HG02884 (cell line): Measurements from ENCODE around the gene LMOD1.

Experiments used
- ATAC-seq: cut with Tn5 transposase; IDR thresholded peaks from one replicate; pipeline ENCODE4 v1.9.1; 2021; ENCODE audit warnings: mild to moderate bottlenecking, moderate library complexity; ENCODE audit not compliant: unreplicated experiment

The LMOD1 gene

DNA sequence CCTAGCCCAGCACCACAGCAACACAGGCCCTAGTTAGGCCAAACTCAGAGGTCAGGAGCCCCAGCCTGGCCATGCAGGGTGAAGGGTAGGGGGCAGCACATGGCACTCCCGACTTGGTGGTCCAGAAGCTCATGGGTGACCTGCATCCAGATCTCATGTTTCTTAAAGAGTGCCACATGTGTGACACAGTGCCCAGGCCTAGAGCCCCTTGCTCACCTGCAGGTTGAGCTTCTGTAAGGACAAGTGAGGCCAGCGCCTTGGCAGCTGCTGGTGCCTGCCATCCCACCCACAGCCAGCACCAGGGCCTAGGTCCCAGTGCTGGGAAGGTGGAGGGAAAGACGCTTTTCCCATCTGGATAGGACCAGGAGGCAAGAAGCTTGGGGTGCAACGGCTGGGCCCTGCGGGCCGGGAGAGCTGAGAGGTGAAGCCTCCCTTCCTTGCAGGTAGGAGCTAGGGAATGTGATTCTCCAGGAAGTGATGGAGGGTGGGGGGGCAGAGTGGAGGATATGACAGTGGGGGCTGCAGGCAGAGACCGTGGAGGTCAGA lies 51.2 kb downstream of the LMOD1 start:
- ATAC-seq: no peak

DNA sequence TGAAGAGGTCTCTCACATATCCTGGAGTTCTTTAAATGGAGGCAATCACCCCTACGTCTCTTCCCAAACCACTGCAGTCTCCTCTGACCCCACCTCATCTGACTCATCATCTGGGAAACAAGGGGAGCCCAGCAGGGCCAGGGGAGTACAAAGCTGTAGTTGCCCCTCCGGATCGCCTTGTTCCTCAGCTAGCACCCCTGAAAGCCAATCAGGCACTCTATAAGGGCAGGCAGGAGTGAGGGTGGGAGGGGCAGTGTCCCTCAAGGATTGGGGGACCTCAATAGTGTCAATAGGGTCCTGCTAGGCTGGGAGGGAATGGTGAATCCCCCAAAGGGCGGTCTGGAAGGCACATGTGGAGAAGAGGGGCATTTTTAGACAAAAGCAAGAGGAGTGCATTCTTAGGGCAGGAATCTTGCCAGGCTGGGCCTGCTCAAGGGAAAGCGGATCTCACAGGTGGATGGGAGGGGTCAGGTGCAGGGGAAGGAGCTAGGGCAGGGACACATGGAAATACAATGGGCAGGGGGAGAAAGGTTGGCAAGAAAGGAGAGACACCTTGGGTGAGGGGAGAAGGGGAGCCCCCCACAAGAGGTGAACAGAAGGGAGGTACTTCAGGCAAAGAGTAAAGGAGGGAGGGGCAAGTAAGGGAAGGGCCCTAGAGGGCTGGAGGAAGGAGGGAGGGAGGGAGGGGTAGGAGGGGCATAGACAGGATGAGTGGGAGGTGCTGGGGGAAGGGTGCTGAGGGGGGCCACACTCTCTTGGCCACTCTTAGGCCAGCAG lies 51.8 kb downstream of the LMOD1 start:
- no peak for ATAC-seq

GRCh38 chr1:201893431-201893830 lies 52.9 kb downstream of the LMOD1 start:
- ATAC-seq: no peak

DNA sequence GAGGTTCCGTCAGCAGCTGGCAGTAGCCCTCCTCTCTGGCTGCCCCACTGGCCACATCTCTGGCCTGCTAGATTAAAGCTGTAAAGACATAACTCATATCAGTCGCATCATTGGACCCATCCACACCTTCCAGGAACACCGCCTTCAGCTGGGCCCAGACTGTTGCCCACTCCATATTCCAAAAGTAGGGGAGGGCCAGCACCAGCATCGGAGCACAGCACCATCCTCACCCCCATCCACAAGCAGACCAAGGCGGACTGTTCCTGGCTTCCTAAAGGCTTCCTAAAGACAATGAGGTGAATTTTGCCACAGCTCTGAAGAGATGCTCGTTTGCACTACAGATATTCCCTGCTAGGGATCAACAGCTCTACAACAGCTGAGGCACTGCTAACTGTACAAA lies 54.1 kb downstream of the LMOD1 start:
- no peak for ATAC-seq

GRCh38 chr1:201891451-201892045 lies 54.8 kb downstream of the LMOD1 start:
- no peak for ATAC-seq

DNA sequence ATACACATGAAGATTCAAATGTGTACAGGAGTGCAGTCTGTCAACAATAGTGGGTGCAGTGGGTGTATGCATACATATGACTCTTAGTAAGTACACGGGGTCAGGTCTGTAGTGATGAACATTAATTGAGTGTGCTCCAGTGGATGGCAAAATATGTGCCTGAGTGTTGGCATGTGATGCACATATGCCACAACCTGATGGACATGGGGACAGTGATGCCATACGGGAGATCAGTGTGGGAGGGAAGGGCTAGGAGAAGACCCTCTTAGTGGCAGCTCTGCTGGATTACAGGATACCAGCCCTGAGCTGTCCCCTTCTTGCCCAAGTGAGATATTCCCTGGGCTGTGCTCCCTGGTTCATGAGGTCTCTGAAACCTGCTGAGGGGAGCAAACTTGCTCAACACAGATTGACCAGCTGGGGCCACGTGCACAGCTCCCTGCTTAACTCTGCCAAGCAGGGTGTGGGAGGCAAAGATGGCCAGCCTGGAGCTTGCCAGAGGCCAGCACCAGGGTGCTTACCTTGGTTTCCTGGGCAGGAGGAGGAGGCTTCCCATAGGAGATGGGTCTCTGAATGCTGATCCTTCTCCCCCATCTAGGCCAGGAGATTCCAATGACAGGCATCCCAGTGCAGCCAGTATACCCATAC lies 55.4 kb downstream of the LMOD1 start:
- no peak for ATAC-seq

GRCh38 chr1:201890223-201890622 lies 56.1 kb downstream of the LMOD1 start:
- no peak for ATAC-seq

GRCh38 chr1:201889090-201889968 lies 57.0 kb downstream of the LMOD1 start:
- no peak for ATAC-seq

DNA sequence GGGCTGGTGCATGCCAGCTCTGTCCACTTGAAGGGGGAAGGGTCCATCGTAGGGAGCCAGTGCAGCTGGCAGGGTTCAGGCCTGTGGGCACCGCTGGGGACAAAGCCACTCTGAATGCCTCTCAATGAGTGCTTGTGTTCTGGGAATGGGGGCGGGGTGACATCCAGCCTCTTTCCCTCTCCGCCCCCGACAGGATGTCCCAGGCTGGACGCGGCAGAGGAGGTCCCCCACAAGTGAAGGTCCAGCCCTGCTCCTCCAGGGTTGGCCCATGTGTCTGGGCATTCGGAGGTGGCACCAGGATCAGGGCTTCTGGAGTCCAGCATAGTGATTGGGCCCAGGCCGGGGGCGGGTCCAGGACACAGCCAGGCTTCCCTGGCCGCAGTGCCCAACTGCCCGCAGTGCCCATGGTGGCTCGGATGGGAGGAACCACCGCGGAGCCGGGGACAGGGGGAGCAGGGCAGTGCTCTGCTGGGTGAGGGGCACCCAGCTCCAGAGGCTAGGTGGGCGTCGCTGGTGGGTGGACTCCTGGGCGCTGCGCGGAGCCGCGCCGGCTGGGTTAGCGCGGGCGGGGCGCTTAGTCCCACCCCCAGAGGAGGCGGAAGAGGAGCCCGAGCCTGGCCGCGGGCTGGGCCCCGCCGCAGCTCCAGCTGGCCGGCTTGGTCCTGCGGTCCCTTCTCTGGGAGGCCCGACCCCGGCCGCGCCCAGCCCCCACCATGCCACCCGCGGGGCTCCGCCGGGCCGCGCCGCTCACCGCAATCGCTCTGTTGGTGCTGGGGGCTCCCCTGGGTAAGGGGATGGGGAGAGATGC lies 57.9 kb downstream of the LMOD1 start, which contains the start of gene SHISA4:
TSS of gene SHISA4 (plus strand) at position 617 of the 808 bp plus-strand sequence. CDS start at position 714, 97 bp downstream.
- ATAC-seq: no peak

- no peak for ATAC-seq
These were observed 59.1 kb downstream of the LMOD1 start for GRCh38 chr1:201887116-201887866.

DNA sequence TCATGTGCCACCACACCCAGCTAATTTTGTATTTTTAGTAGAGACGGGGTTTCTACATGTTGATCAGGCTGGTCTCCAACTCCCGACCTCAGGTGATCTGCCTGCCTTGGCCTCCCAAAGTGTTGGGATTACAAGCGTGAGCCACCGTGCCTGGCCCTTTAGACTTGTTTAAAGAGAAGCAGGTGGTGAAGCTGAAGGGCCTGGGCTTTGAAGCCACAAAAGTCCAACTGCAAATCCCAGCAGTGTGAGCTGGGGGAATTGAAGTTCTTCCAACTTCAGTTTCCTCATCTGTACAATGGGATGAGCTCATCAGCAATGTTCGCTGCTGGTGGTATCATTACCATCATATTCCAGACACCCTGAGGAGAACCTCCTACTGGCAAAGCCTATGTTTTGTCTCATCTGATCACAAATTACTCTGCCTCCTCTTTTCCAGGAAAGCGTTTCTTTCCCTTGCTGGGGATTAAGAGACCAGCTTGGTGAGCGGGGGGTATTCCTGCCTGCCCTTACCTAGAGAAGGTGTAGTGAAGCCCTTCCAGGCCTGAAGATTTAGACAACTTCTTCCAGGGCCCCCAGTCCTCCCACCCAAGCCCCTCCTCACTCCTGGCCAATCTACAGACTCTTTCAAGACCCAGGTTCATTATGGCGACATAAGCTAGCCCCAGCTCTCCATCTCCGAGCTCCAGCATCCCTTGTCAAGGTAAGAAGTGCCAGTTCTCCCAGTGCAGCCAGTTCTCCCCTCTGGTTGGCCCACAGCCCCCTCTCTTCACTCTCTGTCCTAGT lies 60.1 kb downstream of the LMOD1 start:
- ATAC-seq: no peak

- no peak for ATAC-seq
These were observed 60.7 kb downstream of the LMOD1 start for GRCh38 chr1:201885531-201886075.

- no peak for ATAC-seq
These were observed 61.9 kb downstream of the LMOD1 start for GRCh38 chr1:201884425-201884824.

- no peak for ATAC-seq
These were observed 62.6 kb downstream of the LMOD1 start for GRCh38 chr1:201883786-201884185.

DNA sequence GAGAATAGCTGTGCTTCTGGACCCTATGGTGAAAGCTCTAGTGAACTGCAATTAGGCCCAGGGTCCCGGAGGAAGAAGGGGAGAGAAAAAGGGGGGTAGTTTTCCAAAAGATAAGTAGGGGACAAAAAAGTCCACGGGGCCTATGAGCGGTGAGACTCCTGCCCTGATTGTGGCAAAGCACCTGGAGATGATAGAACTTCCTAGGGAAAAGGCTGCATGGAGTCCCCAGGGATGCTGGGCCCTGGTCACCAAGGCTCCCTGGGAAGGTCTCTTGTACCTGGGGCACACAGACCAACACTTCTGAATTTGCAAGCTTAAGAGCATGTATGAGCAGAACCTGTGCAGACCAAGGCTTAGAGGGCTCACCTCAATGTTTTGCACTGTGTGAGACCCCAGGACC lies 63.1 kb downstream of the LMOD1 start:
- ATAC-seq: no peak

- no peak for ATAC-seq
These were observed 63.6 kb downstream of the LMOD1 start for GRCh38 chr1:201882665-201883132.

DNA sequence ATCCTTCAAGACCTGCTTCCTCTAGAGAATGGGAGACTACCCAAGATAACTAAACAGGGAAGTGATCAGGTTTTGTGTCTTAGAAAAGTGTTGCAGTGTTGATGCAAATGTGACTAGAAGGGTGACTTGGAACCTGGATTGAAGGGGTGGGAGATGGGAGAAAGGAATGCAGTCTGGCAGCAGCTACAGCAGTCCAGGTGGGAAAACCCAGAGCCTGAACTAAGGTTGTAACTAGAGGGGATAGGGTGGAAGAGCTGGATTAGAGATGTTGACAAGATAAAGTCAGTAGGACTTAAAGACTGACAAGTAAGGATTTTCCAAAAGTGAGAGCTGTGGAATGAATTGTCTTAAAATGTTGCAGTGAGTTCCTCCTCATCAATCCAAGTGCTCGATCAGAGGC lies 64.7 kb downstream of the LMOD1 start:
- no peak for ATAC-seq
